Activated CD4-positive, alpha-beta T cell treated with anti-CD3 and anti-CD28 coated beads for 24 hours (primary cell): Measurements from ENCODE around the gene SSR1.
"Not testable (repeated sequence)": the region's sequence is repeated elsewhere in the genome, so short reads cannot be mapped to it uniquely, and the experiment has no call there.

ENCODE experiments used
- DNase-seq, 2 donors: peaks; one replicate each; pipeline ENCODE4 v3.0.0-alpha.2; 2020; ENCODE audit warnings: low read depth in 2 of 2

The SSR1 gene

DNA sequence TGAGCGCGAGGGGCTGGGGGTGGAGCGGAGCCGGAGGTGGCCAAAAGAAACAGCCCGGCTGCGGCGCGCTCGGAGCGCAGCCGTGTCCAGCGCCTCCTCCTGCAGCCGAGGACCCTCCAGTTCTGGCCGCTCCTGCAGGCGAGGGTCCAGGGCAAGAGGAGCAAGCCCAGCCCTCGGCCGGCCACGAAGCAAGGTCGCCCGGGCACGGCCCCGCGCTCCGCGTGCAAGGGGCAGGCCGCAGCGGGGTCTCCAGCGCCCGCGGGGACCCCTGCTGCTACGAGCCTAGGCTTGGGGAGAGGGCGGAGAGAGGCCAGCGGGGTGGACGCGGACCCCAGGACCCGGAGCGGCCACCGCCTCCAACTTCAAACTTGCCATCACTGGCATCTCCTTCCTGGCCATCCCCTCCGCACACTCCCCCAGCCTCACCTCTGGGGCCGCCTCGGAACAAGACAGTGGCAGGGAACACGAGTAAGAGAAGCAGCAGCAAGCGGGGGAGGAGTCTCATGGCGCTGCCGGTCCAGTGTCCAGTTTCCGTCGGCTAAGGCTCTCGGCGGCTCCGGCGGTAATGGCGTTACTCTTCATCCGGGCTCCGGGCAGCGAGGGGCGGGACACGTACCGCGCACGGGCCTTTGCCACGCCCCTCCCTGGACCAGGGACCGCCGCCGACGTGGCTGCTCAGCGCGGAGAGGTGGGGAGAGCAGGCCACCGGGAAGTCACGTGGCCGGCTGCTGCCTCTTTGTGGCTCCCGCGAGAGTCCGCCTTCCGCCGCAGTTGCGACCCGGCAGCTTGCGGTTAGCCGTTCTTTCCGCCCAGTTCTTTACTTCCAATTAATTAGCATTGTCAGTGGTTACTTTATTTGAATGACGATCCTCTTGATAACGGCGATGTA is at the start of gene SSR1:
SSR1 (minus strand) TSS at position 584 of the 889 bp plus-strand sequence; CDS start at position 505, 79 bp downstream.
- DNase-seq, result peak; percentile 90 to 91

DNA sequence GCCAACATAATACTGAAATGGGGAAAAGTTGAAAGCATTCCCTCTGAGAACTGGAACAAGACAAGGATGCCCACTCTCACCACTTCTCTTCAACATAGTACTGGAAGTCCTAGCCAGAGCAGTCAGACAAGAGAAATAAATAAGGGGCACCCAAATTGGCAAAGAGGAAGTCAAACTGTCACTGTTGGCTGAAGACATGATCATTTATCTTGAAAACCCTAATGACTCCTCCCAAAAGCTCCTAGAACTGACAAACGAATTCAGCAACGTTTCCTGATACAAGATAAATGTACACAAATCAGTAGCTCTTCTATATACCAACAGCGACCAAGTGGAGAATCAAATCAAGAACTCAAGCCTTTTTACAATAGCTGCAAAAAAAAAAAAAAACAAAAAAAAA is 38.9 kb upstream of the SSR1 start:
- DNase-seq, result not testable (repeated sequence)

DNA sequence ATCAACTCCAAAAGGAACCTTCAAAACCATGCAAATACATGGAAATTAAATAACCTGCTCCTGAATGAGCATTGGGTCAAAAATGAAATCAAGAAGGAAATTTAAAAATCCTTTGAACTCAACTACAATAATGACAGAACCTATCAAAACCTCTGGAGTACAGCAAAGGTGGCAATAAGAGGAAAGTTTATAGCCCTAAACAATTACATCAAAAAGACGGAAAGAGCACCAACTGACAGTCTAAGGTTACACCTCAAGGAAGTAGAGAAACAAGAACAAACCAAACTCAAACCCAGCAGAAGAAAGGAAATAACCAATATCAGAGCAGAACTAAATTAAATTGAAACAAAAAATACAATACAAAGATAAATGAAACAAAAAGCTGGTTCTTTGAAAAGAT is 37.6 kb upstream of the SSR1 start:
- not testable (repeated sequence) for DNase-seq

- DNase-seq, result not testable (repeated sequence)
These were observed 34.6 kb upstream of the SSR1 start for GRCh38 chr6:7347551-7347997.

GRCh38 chr6:7344773-7345450 is 31.9 kb upstream of the SSR1 start:
- DNase-seq, result not testable (repeated sequence)

DNA sequence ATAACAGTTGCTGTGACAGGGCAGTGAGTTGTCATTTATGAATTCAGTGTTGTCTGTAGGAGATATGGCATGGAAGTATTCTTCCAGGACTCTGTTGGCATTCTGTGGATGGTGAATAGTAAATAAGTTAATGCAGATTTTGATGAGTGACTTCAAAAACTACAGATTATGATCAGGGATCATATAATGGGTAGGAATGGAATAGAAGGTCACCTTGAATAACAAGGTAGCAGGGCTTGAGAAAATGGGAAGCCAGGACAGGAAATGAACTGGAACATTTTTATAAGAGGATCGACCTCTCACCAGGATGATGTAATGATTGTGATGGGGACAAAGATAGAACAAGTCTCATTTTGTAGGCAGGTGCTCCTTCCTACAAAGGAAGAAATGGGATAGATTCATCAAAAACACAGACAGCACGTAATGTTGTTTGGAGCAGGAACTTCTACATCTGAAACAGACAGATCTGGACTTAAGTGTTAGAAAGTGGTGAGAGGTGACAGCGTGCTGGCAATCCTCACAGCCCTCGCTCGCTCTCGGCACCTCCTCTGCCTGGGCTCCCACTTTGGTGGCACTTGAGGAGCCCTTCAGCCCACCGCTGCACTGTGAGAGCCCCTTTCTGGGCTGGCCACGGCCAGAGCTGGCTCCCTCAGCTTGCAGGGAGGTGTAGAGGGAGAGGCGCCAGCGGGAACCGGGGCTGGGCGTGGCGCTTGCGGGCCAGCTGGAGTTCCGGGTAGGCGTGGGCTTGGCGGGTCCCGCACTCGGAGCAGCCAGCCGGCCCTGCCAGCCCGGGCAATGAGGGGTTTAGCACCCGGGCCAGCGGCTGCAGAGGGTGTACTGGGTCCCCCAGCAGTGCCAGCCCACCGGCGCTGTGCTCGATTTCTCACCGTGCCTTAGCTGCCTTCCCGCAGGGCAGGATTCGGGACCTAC is 30.8 kb upstream of the SSR1 start:
- DNase-seq, result no peak

DNA sequence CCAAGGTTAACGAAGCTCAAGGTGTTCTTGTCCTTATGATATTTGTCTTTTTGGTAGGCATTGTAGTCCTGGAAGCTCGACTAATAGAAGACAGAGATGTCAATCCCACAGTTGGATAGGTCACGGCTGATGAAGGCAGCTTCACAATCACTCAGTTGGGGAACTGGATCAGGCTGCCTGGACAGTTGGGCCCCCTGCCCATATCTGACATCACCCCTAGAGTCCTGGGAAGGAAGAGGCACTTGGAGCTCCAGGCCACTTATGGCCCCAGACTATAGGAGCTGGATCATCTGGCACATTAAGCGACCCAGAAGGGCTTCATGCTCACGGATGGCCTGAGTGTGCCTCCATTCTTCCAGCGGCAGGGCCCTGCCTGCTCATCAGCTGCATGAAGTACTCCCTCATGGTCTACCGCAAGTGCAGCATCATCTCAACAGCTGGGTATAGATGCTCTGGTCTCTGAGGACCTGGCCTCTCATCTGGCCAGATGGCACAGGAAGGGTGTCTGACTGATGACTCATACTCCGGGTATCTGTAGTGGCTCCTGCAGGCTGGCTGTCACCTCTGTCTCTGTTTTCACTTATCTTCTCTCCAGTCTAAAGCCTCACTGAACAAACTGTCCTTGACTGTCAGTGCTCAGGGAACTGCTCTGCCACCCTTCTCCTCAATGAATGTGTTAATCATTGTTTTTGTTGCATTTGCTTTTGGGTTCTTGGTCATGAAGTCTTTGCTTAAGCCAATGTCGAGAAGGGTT is 29.2 kb upstream of the SSR1 start:
- DNase-seq, result no peak

- DNase-seq, result no peak
These were observed 28.3 kb upstream of the SSR1 start for GRCh38 chr6:7341271-7341670.

- DNase-seq, result not testable (repeated sequence)
These were observed 26.2 kb upstream of the SSR1 start for GRCh38 chr6:7339007-7339732.

- no peak for DNase-seq
These were observed 25.0 kb upstream of the SSR1 start for GRCh38 chr6:7338031-7338430.

- DNase-seq, result no peak
These were observed 22.5 kb upstream of the SSR1 start for GRCh38 chr6:7335519-7335918.

- DNase-seq, result no peak
These were observed 21.7 kb upstream of the SSR1 start for GRCh38 chr6:7334685-7335084.

GRCh38 chr6:7332090-7332745 is 19.2 kb upstream of the SSR1 start:
- DNase-seq, result no peak

GRCh38 chr6:7331452-7331851 is 18.5 kb upstream of the SSR1 start:
- DNase-seq, result no peak

DNA sequence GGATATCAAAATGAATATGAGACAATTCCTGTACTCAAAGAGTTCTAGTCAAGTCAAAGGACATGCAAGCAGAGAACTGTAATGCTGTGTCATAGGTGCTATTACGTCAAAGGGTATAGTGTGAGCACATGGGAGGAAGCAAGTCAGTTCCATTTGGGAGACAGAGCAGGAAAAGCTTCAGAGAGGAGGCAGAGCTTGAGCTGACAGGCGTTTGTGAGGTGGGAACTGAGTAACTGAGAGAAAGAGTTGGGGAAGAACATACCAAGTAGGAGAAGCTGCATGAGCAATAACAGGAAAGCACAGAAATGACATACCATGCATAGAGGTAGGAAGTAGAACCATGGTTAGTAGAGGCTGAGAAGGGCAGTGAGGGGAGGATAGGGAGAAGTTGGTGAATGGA is 15.2 kb upstream of the SSR1 start:
- no peak for DNase-seq

DNA sequence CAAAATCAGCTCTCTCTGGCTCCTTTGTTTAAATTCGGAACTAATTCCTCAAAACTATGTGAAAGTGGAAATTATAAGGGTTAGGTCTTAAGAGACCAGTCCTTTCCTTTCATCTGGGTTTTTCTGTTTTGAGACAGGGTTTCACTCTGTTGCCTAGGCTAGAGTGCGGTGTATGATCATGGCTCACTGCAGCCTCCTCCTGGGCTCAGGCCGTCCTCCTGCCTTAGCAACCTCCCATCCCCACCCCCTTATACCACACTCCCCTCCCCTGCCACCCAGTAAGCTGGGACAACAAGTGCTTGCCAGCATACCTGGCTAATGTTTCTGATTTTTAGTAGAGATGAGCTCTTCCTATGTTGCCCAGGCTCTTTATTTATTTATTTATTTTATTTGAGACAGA is 12.8 kb upstream of the SSR1 start:
- DNase-seq, result no peak

GRCh38 chr6:7324520-7324919 is 11.5 kb upstream of the SSR1 start:
- no peak for DNase-seq

DNA sequence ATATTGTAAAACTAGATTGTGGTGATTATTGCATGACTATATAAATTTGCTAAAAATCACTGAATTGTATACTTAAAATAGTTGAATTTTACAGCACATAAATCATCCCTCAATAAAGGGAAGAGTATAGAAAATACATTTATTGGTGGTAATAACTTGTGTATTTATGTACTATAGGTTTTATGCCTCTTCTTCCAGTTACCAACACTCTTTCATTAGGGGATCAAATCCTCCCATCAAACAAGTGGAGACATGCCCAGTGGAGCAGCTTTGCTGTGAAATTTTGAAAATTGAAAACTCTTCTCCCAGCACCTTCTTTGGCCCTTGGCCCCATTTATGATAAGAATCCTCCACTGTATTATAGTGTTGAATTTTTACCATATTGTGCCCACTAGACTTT is 10.1 kb upstream of the SSR1 start:
- DNase-seq, result no peak

DNA sequence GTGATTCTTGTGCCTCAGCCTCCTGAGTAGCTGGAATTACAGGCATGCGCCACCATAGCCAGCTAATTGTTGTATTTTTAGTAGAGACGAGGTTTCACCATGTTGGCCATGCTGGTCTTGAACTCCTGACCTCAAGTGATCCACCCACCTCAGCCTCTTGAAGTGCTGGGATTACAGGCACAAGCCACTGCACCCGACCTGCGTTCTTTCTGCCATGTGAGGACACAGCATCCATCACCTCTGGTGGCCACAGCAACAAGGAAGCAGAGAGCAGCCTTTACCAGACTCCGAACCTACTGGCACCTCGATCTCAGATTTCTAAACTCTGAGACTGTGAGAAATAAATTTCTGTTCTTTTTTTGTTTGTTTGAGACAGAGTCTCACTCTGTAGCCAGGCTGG is 8.9 kb upstream of the SSR1 start:
- DNase-seq, result not testable (repeated sequence)

GRCh38 chr6:7319406-7319805 is 6.4 kb upstream of the SSR1 start:
- DNase-seq, result not testable (repeated sequence)
